OCI-LY7 (cell line): ENCODE results near the gene AKAP7. TPM values are rescaled to one million over a fixed set of nuclear protein-coding genes. Genes with fewer than 3 reads are reported as not detected.
"Not testable (repeated sequence)": the region's sequence is repeated elsewhere in the genome, so short reads cannot be mapped to it uniquely, and the experiment has no call there.

ENCODE experiments used
- BruUV-seq: library from RNA; stranded (reverse); fragments of 400-500 nt; replicated peaks from 2 replicates; lab custom pipeline; 2021; lab: Mats Ljungman, UMichigan
- CTCF ChIA-PET: fragments of 300-600 bp; sonication (Branson Sonifier 250); formaldehyde crosslinking; loops from one replicate; lab custom pipeline; 2022; ENCODE audit warnings: antibody characterized with exemption; ENCODE audit not compliant: unreplicated experiment; lab: Charles Lee
- POLR2A ChIA-PET: fragments of 300-600 bp; sonication (Branson Sonifier 250); formaldehyde crosslinking; loops from one replicate; lab custom pipeline; 2022; ENCODE audit warnings: antibody characterized with exemption; lab: Charles Lee
- DNase-seq: peaks from one replicate; pipeline ENCODE4 v3.0.0-alpha.2; 2015; ENCODE audit warnings: low spot score
- H2AFZ ChIP-seq: fragments of 200-600 bp; sonication (generic), shearing (Covaris generic); 2 replicates; pipeline ENCODE4 v1.6.1; 2014; ENCODE audit warnings: mild to moderate bottlenecking, antibody characterized with exemption, low read length, moderate library complexity
- H3K27ac ChIP-seq: fragments of 200-600 bp; sonication (generic); 2 replicates; pipeline ENCODE4 v1.5.1; 2014; ENCODE audit warnings: mixed run types, low read depth, mild to moderate bottlenecking, moderate library complexity, low read length, inconsistent platforms; ENCODE audit not compliant: poor library complexity, severe bottlenecking
- H3K36me3 ChIP-seq: fragments of 200-600 bp; sonication (generic); 2 replicates; pipeline ENCODE4 v1.6.1; 2014; ENCODE audit warnings: mild to moderate bottlenecking, antibody characterized with exemption, low read length, moderate library complexity, mixed read lengths; ENCODE audit not compliant: insufficient read depth
- H3K4me1 ChIP-seq: fragments of 200-600 bp; sonication (generic); 2 replicates; pipeline ENCODE4 v1.5.1; 2014; ENCODE audit warnings: mild to moderate bottlenecking, low read length; ENCODE audit not compliant: insufficient read depth, poor library complexity, severe bottlenecking
- H3K4me2 ChIP-seq: fragments of 200-600 bp; sonication (generic); 2 replicates; pipeline ENCODE4 v1.6.1; 2014; ENCODE audit warnings: mild to moderate bottlenecking, low read length
- H3K4me3 ChIP-seq: fragments of 200-600 bp; sonication (generic); 2 replicates; pipeline ENCODE4 v1.5.1; 2014; ENCODE audit warnings: mild to moderate bottlenecking, low read depth, low read length; ENCODE audit not compliant: poor library complexity, severe bottlenecking
- H3K79me2 ChIP-seq: fragments of 200-600 bp; sonication (generic); 2 replicates; pipeline ENCODE4 v1.6.1; 2016; ENCODE audit warnings: low read depth, mild to moderate bottlenecking, low read length, moderate library complexity, mixed read lengths; ENCODE audit not compliant: insufficient read depth
- H3K9me2 ChIP-seq: fragments of 200-600 bp; sonication (generic); 2 replicates; pipeline ENCODE4 v1.6.1; 2016; ENCODE audit warnings: mild to moderate bottlenecking, low read length, mixed read lengths; ENCODE audit not compliant: insufficient read depth
- H3K9me3 ChIP-seq: fragments of 200-600 bp; sonication (generic); 2 replicates; pipeline ENCODE4 v1.6.1; 2014; ENCODE audit warnings: mild to moderate bottlenecking, mixed run types, low read length, mixed read lengths
- H4K20me1 ChIP-seq: fragments of 200-600 bp; sonication (generic); 2 replicates; pipeline ENCODE4 v1.6.1; 2014; ENCODE audit warnings: mild to moderate bottlenecking, antibody characterized with exemption, low read length, moderate library complexity, mixed read lengths; ENCODE audit not compliant: insufficient read depth
- EZH2phosphoT487 ChIP-seq: fragments of 200-600 bp; sonication (generic); IDR thresholded peaks from 2 replicates; pipeline ENCODE4 v1.6.1; 2018; ENCODE audit warnings: low read depth, borderline replicate concordance, mild to moderate bottlenecking, mixed run types, antibody characterized with exemption, low read length, moderate library complexity, mixed read lengths
- intact Hi-C: fragments of 100-400 bp; cut with micrococcal nuclease; formaldehyde crosslinking; loops from one replicate; pipeline ENCODE4 v1.10.0; 2022; ENCODE audit not compliant: unreplicated experiment
- total RNA-seq, 2 experiments: library from RNA; depleted of rRNA in 1 of 2; stranded (reverse); fragments of >200 nt in 1 of 2; shearing (Covaris generic) in 1 of 2; gene quantifications; 2 replicates each; pipeline ENCODE4 v1.2.3, GENCODE V29; 2014 to 2022
- TF ChIP-seq, protein P1 (sequence below): fragments of 200-600 bp; sonication (generic); conservative IDR thresholded peaks from 2 replicates; pipeline ENCODE4 v1.5.1; 2014; ENCODE audit warnings: mild to moderate bottlenecking, antibody characterized with exemption, low read length, moderate library complexity, mixed read lengths

Gene AKAP7
- total RNA-seq, 2 experiments from 2014 or later, result 5.6 to 6.9 TPM

GRCh38 chr6:131293472-131293911, 158.2 kb downstream of the AKAP7 start:
- H3K36me3 ChIP-seq, result no peaks in the 10 kb centered on the region

DNA sequence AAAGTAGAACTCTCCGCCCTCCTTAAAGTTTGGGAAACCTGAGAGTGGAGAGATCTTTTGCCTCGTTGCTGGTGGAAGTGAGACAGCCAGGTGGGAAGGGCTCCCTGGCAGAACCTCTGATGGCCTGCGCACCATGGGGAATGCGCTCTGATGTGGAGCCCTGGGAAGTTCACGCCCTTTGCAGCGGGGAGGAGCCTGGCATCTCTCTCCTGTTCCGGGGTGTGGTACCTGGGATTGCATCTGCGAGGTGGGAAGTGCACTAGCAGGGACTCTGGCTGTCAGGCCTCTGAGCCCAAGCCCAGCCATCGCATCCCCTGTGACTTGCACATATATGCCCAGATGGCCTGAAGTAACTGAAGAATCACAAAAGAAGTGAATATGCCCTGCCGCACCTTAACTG, 159.8 kb downstream of the AKAP7 start:
- no TSS peak for BruUV-seq
- intact Hi-C loops, result no loop called here
- Histone ChIP-seq H3K4me2 (no peak overlapping the region), H3K4me1 (peaks cover 9% of the 10 kb centered on the region), H3K36me3 (no peaks in the 10 kb centered on the region), H4K20me1 (no peaks in the 10 kb centered on the region), H3K4me3 (no peak overlapping the region), H3K9me3 (no peaks in the 10 kb centered on the region), H3K9me2 (no peaks in the 10 kb centered on the region), H3K27ac (no peak overlapping the region), H3K79me2 (no peaks in the 10 kb centered on the region), H2AFZ (no peak overlapping the region)
- CTCF ChIA-PET, result no interaction called here
- no peak for DNase-seq
- TF ChIP-seq, protein P1, sequence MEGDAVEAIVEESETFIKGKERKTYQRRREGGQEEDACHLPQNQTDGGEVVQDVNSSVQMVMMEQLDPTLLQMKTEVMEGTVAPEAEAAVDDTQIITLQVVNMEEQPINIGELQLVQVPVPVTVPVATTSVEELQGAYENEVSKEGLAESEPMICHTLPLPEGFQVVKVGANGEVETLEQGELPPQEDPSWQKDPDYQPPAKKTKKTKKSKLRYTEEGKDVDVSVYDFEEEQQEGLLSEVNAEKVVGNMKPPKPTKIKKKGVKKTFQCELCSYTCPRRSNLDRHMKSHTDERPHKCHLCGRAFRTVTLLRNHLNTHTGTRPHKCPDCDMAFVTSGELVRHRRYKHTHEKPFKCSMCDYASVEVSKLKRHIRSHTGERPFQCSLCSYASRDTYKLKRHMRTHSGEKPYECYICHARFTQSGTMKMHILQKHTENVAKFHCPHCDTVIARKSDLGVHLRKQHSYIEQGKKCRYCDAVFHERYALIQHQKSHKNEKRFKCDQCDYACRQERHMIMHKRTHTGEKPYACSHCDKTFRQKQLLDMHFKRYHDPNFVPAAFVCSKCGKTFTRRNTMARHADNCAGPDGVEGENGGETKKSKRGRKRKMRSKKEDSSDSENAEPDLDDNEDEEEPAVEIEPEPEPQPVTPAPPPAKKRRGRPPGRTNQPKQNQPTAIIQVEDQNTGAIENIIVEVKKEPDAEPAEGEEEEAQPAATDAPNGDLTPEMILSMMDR, result no peak
- TF ChIP-seq EZH2phosphoT487, result no peak
- POLR2A ChIA-PET, result no interaction called here

More at GRCh38 chr6:131293472-131293911, 158.2 kb downstream of the AKAP7 start:
- Histone ChIP-seq H3K79me2 (no peaks in the 10 kb centered on the region), H3K4me1 (peaks cover 9% of the 10 kb centered on the region), H2AFZ (no peak overlapping the region), H3K4me2 (no peak overlapping the region), H3K9me3 (no peaks in the 10 kb centered on the region), H3K27ac (no peak overlapping the region), H4K20me1 (no peaks in the 10 kb centered on the region), H3K9me2 (no peaks in the 10 kb centered on the region), H3K4me3 (no peak overlapping the region)
- POLR2A ChIA-PET, result interaction anchor here (0.6 to 1.6 kb wide), 3 partner anchors 10 to 260 kb away, joined by 3 to 6 read pairs (median 6); no protein-coding TSS in a partner anchor
- no peak for DNase-seq
- TF ChIP-seq EZH2phosphoT487, result no peak
- TF ChIP-seq, protein P1, result no peak
- CTCF ChIA-PET, result no interaction called here
- intact Hi-C loops, result no loop called here
- no TSS peak for BruUV-seq

GRCh38 chr6:131300826-131301225, 165.6 kb downstream of the AKAP7 start:
- H3K9me3 ChIP-seq, H3K27ac ChIP-seq, intact Hi-C loops, CTCF ChIA-PET, H3K36me3 ChIP-seq, BruUV-seq, H3K79me2 ChIP-seq, H3K4me3 ChIP-seq, H3K4me2 ChIP-seq, H2AFZ ChIP-seq, H3K9me2 ChIP-seq, H4K20me1 ChIP-seq, POLR2A ChIA-PET, DNase-seq, H3K4me1 ChIP-seq: not testable (repeated sequence)
